Body of pancreas (tissue), 4 donors: ENCODE results near the gene NPPA.

ENCODE experiments used
- CTCF ChIP-seq, 7 experiments: fragments of 450-650 bp in 4 of 7; fragments of 200-600 bp in 3 of 7; sonication (generic) in 3 of 7; IDR thresholded peaks; one replicate each; pipeline ENCODE4 v1.5.1; 2016 to 2019; ENCODE audit warnings: antibody characterized with exemption in 7 of 7
- POLR2A ChIP-seq, 3 donors: fragments of 450-650 bp; IDR thresholded peaks; one replicate each; pipeline ENCODE4 v1.6.1; 2016; ENCODE audit warnings: antibody characterized with exemption in 3 of 3, mild to moderate bottlenecking in 2 of 3

- TF ChIP-seq POLR2A (IDR thresholded peaks at IDR 0.05) (no peak), CTCF (IDR thresholded peaks at IDR 0.05) (no peak)
Observed at GRCh38 chr1:11797525-11798216, 49.9 kb downstream of the NPPA start.
